GM21576 (cell line): ENCODE results near the gene DST.
A peak's percentile ranks its signal among the peaks of the same experiment; 100 is the strongest.
"Not testable (repeated sequence)": the region's sequence is repeated elsewhere in the genome, so short reads cannot be mapped to it uniquely, and the experiment has no call there.

Experiments used
- ATAC-seq: cut with Tn5 transposase; IDR thresholded peaks from one replicate; pipeline ENCODE4 v1.9.1; 2021; ENCODE audit warnings: mild to moderate bottlenecking, moderate library complexity; ENCODE audit not compliant: unreplicated experiment

DST gene

GRCh38 chr6:56573624-56574023, 69.1 kb downstream of the DST start:
- no peak for ATAC-seq

- no peak for ATAC-seq
Observed at GRCh38 chr6:56572788-56573471, 69.8 kb downstream of the DST start.

GRCh38 chr6:56571605-56572004, 71.1 kb downstream of the DST start:
- no peak for ATAC-seq

- peak; percentile 91 for ATAC-seq
Observed at GRCh38 chr6:56570413-56571359, 72.0 kb downstream of the DST start.

GRCh38 chr6:56567501-56567900, 75.2 kb downstream of the DST start:
- ATAC-seq: no peak

- ATAC-seq: not testable (repeated sequence)
Observed at GRCh38 chr6:56562730-56563129, 80.0 kb downstream of the DST start.

GRCh38 chr6:56556751-56557540, 85.7 kb downstream of the DST start:
- ATAC-seq: no peak

DNA sequence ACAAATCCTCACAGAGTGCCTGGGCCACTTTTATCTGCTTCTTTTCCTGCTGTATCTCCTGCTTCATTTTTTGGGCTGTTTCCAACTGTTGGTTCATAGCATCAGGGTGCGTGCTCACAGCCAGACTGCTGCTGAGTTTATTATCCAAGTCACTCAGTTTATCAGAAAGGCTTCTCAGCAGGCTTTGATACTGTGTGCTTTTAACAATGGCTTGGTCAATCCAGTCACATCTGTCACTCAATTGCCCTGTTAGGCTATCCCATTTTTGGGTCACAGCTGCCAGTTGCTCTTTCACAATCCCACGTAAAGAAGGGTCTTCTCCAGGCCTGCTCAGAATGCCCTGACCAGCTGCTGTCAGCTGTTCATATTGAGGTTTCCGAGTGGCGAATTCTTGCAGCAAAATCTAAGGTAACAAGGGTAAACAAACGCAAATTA, 87.2 kb downstream of the DST start:
- no peak for ATAC-seq

DNA sequence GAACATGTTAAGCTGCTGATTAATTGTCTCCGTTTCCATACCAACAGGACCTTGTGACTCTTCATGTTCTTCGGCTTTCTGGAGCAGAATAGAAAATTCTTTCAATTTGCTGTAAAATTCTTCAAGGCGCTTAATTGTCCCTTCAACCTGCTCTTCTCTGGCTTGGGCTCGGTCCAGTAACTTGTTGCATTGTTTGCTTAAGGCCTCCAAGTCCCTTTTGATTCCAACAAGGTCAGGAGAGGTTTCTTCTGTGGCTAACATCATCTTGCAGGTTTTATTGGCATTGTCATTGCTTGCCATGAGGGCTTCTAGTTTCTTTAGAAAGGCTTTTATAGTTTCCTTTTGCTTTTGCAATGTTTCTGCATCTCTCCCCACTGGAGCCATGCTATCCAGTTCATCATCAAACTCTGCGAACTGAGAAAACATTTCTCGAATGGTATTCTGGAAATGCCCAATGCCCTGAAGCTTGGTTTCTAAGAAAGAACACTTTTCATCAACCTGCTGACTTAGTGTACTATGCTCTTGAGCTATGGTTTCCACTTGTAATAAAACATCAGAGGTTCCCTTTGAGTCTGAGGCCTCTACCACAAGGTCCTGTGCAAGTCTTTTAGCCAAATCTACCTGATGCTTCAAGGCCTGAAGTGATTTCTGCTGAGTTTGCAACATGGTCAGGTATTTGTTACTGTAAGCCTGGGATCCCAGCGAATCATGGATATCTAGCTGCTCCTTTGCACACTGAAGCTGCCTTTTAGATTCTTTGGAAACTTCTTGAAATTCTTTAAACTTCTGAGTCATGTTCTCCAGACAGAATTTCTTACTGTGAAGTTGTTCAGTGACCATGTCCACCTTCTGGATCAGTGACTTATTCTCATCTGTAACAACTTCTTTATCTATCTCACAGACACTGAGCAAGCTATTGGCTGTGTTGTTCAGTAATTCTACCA, 90.2 kb downstream of the DST start:
- ATAC-seq: no peak

DNA sequence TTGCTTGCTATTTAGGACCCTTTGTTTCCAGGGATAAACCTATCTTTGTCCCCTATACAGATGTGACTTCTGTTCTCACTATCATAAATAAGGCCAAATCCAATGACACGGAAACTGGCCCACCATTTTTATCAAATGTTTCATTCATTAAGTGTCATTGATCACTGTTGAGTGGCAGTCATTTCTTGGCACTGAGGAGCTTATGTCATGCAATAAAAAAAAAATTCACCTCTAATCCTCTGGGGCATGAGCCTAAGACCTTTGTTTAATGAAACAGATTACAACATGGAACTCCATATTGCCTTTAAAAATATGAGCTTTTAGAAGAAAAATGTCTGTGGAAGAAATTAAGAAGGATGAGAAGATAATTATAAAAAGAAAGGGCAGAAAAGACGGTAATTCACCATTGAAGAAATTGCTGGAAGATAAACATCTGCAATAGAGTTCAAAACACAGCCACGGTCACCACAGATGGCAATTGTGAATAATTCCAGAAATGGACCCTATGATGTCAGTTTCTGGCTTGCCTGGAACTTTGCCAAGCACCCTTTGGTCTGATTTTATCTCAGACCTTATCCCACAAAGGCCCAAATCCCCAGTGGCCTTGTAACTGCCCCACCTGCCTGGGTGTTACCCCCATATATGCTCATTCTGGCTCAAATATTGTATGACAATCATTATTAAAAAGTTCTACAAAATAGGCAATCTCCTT, 91.1 kb downstream of the DST start:
- ATAC-seq: no peak

GRCh38 chr6:56550301-56550700, 92.4 kb downstream of the DST start:
- no peak for ATAC-seq

DNA sequence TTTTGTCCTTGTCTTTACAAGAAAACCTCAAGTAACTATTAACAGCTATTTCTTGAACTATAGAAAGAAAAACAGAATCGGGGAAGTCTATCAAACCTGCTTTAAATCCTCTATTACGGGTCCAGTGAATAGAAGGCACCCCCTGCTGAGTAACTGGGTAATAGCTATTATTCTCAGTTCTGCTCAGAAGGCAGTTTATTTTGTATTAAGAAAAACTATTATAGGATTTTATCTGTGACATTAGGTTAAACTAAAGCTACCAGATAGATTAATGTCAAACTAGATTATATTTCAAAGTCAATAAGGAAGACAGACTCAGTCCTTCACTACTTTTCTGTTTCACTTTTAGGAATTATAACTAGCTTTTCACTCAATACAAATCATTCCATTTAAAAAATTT, 93.7 kb downstream of the DST start:
- no peak for ATAC-seq

- no peak for ATAC-seq
Observed at GRCh38 chr6:56547687-56548086, 95.0 kb downstream of the DST start.

DNA sequence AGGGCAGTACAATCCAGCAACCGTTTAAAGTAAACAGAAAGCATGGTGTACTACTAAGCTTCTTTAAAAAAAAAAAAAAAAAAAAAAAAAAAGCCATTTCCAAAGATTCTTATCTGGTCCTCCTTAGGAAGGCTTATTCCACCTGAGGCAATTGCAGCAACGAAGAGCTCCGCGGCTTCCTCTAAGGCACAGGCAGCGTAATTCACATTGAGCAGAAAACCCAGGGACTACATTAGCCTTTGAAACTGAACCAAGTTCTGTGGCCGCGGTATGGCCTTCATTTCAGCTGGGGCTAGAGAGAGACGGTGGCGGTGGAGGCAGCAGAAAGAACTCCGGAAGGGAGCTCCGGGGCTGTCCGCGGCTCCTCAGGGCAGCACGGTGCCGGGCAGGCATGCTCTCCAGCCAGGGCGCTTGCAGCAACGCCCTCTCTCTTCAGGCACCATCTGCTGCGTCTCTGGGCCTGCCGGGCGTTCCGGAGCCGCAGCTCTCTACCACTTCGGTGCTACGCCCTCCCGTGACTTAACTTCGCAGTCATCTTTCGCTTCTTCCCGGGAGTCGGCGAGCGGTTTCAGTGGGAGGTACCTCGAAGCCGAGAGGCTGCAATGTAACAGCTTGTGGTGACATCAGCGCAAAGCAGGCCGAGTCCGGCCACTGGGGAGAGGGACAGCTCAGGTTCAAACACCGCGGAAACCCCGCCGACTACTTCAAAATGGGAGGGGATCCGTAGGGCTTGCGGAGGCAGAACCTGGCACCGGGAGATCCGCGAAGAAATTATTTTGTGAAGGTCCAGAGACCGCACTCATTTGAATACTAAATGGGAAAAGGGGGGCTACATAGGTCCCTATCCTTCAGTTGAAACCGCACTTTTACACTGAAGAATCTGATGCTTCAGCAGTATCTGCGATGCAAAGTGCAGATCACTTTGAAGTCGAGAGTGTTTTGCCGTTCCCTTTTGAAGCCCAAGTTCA, 100.0 kb downstream of the DST start:
- peak; percentile 93 for ATAC-seq

DNA sequence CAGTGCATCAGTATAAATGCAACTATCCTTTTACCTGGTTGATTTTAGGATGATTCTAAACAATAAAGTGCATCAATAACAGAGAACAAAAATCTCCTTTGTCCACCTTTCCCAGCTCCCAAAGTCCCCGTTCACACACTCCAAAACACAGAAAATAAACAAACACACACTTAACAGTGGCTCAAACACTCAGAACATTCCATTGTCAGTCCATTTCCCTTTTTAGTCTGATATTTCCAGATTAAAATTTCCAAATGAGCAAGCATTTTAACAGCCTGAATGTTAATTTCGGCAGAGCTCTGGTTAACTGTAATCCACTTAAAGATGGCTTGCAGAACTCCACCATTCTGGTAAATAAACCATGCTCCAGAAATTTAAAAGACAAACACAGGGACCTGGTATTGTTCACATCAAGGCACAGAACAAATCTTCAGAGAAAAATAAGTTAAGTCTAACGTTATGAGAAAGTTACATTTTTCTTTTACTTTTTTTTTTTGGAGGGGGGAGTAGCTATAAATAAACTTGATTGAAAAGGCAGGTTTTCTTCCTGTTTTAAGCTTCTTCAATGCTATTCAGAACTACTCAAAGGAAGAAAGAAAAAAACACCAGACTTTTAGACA, 100.8 kb downstream of the DST start:
- no peak for ATAC-seq

GRCh38 chr6:56541030-56541600, 101.6 kb downstream of the DST start:
- no peak for ATAC-seq

DNA sequence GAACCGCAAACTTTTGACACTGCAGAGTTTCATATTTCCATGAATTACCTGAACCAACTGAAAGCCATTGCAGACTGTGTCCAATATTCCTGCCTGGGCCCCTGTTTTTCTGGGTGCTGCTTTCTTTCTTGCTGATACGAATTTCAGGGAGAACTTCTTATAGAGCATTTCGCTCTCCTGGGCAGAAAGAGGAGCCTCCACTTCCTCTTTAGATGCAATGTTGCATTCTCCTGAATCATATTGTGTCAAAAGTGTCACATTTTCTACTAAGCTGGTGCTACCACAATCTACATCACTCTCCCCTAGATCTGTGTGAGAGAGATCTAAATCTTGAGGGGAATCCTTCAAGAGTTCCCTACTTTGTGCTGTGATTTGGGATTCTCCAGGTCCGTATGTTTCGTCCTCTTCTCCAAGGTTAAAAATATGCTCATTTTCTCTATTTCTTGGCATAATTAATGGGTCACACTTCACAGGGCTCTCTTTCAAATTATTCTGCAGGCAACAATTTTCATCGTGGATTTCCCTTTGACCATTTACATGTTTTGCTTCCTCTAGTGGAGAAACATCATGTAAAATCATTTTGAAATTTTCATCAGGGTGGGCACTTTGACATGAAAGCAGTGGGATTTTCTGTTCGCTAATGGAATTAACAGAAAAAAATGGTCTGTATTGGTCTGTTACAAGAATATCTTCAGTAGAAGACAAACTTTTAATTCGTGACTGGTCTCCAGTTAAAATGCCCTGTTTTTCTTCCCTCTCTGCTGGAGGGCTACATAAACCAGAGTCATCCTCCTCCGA, 102.3 kb downstream of the DST start:
- ATAC-seq: no peak
